ENCODE data around the gene BAK1. TPM values are rescaled to one million over a fixed set of nuclear protein-coding genes. Genes with fewer than 3 reads are reported as not detected.

The BAK1 gene
- total RNA-seq, 1 donor from 2014 or later: 19.7 TPM

DNA sequence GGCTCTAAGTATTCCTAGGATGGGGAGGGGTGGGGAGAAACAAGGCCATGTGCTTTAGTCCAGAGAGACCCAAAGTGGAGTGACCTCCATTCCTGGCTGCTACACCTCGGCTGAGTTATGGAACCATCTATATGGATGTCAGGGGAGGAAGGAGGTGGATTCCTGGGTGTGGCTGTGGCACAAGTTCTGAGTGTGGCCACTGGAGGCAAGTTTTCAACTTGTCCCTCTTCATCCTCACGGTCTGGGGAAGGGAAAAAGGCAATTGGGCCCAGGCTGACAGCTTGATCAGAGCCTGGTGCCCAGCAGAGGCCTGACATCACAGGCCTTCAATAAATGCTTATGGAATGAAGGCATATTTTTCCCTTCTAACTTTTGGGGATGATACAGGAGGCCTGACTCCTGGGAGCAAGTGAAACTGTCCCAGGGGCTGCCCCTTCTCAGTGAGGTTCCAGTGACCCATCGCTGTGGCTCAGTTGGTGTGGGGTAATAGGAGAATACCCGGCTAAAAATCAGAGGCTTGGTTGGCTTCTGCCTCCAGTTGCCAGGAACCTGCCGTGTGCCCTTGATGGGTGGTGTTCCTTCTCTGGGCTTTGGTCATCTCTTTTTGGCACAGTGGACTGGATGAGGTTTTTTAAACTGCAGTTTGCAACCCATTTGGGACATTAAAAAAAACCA lies 39.2 kb upstream of the BAK1 start:
- Histone ChIP-seq H3K27ac (replicated peaks) (peak overlapping the region; percentile 97), H3K4me3 (peak overlapping the region; percentile 82), H3K36me3 (no peaks in the 10 kb centered on the region), H3K4me1 (peaks cover 55% of the 10 kb centered on the region), H3K9me3 (replicated peaks) (no peaks in the 10 kb centered on the region), H3K27me3 (ENCODE audit: low read depth) (peaks cover 13% of the 10 kb centered on the region)
- TF ChIP-seq, protein P1, sequence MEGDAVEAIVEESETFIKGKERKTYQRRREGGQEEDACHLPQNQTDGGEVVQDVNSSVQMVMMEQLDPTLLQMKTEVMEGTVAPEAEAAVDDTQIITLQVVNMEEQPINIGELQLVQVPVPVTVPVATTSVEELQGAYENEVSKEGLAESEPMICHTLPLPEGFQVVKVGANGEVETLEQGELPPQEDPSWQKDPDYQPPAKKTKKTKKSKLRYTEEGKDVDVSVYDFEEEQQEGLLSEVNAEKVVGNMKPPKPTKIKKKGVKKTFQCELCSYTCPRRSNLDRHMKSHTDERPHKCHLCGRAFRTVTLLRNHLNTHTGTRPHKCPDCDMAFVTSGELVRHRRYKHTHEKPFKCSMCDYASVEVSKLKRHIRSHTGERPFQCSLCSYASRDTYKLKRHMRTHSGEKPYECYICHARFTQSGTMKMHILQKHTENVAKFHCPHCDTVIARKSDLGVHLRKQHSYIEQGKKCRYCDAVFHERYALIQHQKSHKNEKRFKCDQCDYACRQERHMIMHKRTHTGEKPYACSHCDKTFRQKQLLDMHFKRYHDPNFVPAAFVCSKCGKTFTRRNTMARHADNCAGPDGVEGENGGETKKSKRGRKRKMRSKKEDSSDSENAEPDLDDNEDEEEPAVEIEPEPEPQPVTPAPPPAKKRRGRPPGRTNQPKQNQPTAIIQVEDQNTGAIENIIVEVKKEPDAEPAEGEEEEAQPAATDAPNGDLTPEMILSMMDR (IDR thresholded peaks at IDR 0.05; ENCODE audit: borderline replicate concordance): no peak
- intact Hi-C loops (cut with micrococcal nuclease): no loop called here
- DNase-seq: no peak

DNA sequence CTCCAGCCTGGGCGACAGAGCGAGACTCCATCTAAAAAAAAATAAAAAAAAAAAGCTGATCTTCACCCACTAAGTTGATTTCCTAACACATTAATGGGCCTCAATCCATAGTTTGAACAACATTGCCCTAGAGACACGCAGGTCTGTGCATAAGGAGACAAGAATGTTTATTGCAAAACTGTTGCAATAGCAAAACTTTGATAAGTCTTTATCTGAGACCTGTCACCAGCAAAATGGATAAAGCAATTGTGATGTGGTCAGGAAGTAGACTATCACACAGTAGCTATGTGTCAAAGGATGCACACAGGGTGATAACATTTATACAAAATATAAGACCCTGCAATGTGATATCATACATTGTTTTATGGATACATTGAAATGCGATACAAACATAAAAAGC lies 36.8 kb upstream of the BAK1 start:
- DNase-seq: no peak
- no peak overlapping the region for H3K27ac ChIP-seq (replicated peaks)
- no peak overlapping the region for H3K4me3 ChIP-seq
- TF ChIP-seq, protein P1 (IDR thresholded peaks at IDR 0.05; ENCODE audit: borderline replicate concordance): no peak
- peaks cover 38% of the 10 kb centered on the region for H3K4me1 ChIP-seq
- H3K36me3 ChIP-seq: no peaks in the 10 kb centered on the region
- H3K27me3 ChIP-seq (ENCODE audit: low read depth): peaks cover 13% of the 10 kb centered on the region
- intact Hi-C loops (cut with micrococcal nuclease): no loop called here
- H3K9me3 ChIP-seq (replicated peaks): no peaks in the 10 kb centered on the region

DNA sequence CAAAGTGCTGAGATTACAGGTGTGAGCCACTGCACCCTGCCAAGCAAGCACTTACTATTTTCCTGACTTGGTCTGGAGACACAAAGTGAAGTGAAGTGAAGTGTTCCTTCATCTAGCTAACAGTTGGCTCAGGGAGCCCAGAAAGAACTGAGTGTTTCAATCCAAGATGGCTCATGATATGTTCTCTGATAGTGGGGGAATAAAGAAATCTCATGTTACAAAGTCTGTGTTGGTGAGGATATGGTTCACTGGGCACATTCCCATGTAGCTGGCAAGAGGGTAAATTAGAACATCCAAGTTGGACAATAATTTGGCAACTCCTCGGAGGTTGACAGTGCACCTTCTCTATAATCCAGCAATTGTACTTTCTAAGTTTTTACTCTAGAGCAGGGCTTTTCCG lies 36.0 kb upstream of the BAK1 start:
- Histone ChIP-seq H3K36me3 (no peaks in the 10 kb centered on the region), H3K27me3 (ENCODE audit: low read depth) (peaks cover 5% of the 10 kb centered on the region), H3K27ac (replicated peaks) (no peak overlapping the region), H3K4me3 (no peak overlapping the region), H3K9me3 (replicated peaks) (no peaks in the 10 kb centered on the region), H3K4me1 (peaks cover 34% of the 10 kb centered on the region)
- intact Hi-C loops (cut with micrococcal nuclease): no loop called here
- TF ChIP-seq, protein P1 (IDR thresholded peaks at IDR 0.05; ENCODE audit: borderline replicate concordance): no peak
- DNase-seq: no peak

DNA sequence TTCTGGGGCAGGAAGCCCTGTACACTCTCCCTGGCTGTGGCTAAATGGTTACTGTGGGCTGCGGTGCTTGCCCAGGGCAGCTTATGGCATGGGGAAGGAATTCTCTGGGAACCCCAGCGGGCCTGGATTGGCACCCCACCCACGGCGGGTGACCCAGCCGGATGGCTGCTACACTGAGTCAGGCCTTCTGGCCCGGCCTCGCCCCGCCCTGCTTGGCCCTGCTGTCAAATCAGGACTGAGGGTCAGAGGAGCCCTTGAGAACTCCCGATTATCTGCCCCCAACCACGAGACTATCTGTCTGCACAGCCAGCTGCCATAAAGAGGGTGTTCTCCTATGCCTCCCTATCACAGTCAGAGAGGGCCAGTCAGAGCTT lies 33.7 kb upstream of the BAK1 start:
- intact Hi-C loops (cut with micrococcal nuclease): no loop called here
- H3K9me3 ChIP-seq (replicated peaks): no peaks in the 10 kb centered on the region
- no peaks in the 10 kb centered on the region for H3K36me3 ChIP-seq
- H3K4me1 ChIP-seq: peaks cover 35% of the 10 kb centered on the region
- H3K27ac ChIP-seq (replicated peaks): peak overlapping the region; percentile 55
- H3K4me3 ChIP-seq: no peak overlapping the region
- TF ChIP-seq, protein P1 (IDR thresholded peaks at IDR 0.05; ENCODE audit: borderline replicate concordance): no peak
- no peaks in the 10 kb centered on the region for H3K27me3 ChIP-seq (ENCODE audit: low read depth)
- no peak for DNase-seq

DNA sequence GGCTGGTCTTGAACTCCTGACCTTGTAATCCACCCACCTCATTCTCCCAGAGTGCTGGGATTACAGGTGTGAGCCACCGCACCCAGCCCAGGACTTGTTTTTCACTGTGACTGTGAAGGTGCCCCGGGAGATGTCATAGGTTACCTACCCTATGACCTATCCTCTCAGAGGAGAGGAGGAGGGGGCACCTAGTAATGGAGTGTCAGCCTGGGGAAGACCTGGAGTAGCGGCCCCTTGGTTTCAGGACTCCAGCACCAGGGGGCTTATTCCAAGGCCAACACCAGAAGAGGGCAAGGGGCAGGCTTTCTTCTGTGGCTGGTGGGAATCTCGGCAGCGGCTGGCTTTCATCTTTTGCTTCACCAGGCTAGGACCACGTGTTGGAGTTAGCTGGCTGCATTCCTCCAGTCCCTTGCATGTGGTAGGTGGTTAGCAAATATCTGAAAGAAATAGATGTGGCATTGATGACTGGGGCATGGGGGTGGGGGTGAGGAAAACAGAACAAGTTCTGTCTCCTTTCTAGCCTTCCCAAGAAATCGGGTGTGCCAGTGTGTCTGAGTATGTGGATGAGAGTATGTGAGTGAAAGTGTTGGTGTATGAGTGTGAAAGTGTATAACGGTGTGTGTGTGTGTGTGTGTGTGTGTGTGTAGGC lies 33.2 kb upstream of the BAK1 start:
- DNase-seq: no peak
- intact Hi-C loops (cut with micrococcal nuclease): no loop called here
- no peaks in the 10 kb centered on the region for H3K9me3 ChIP-seq (replicated peaks)
- TF ChIP-seq, protein P1 (IDR thresholded peaks at IDR 0.05; ENCODE audit: borderline replicate concordance): no peak
- H3K4me1 ChIP-seq: peaks cover 38% of the 10 kb centered on the region
- H3K36me3 ChIP-seq: no peaks in the 10 kb centered on the region
- no peak overlapping the region for H3K27ac ChIP-seq (replicated peaks)
- no peaks in the 10 kb centered on the region for H3K27me3 ChIP-seq (ENCODE audit: low read depth)
- H3K4me3 ChIP-seq: no peak overlapping the region

Data from left ventricle myocardium inferior (tissue), 1 donor.